GM15510 (cell line): ENCODE measurements around the gene RHEBL1.

Source experiments
- POLR2A ChIP-seq: IDR thresholded peaks from 3 replicates; pipeline ENCODE4 v1.6.1; 2011; ENCODE audit warnings: borderline replicate concordance; ENCODE audit not compliant: insufficient read length; ENCODE audit errors: extremely low read depth

RHEBL1 gene

GRCh38 chr12:49069507-49070346, at the start of gene RHEBL1:
TSS of gene RHEBL1 (minus strand) at chr12:49069979. CDS start at chr12:49069785, 194 bp downstream.
- peak; percentile 61 for TF ChIP-seq POLR2A

- no peak for TF ChIP-seq POLR2A
Measured at GRCh38 chr12:49111206-49111605, 41.4 kb upstream of the RHEBL1 start.

- TF ChIP-seq POLR2A: peak; percentile 67
Measured at GRCh38 chr12:49110464-49111155, 40.8 kb upstream of the RHEBL1 start, which contains the start of gene LMBR1L. TSS of gene LMBR1L (minus strand) at chr12:49110847. CDS start at chr12:49110555, 292 bp downstream.

- no peak for TF ChIP-seq POLR2A
Measured at GRCh38 chr12:49109641-49110463, 40.1 kb upstream of the RHEBL1 start.

- no peak for TF ChIP-seq POLR2A
Measured at GRCh38 chr12:49108958-49109404, 39.2 kb upstream of the RHEBL1 start.

GRCh38 chr12:49105504-49106084, 35.8 kb upstream of the RHEBL1 start:
- no peak for TF ChIP-seq POLR2A

- TF ChIP-seq POLR2A: no peak
Measured at GRCh38 chr12:49104822-49105221, 35.0 kb upstream of the RHEBL1 start.

GRCh38 chr12:49100380-49100779, 30.6 kb upstream of the RHEBL1 start:
- TF ChIP-seq POLR2A: no peak

GRCh38 chr12:49098703-49099102, 28.9 kb upstream of the RHEBL1 start:
- TF ChIP-seq POLR2A: no peak

- TF ChIP-seq POLR2A: no peak
Measured at GRCh38 chr12:49098035-49098451, 28.3 kb upstream of the RHEBL1 start.

- TF ChIP-seq POLR2A: no peak
Measured at GRCh38 chr12:49097381-49097780, 27.6 kb upstream of the RHEBL1 start.

GRCh38 chr12:49094975-49095365, 25.2 kb upstream of the RHEBL1 start:
- no peak for TF ChIP-seq POLR2A

GRCh38 chr12:49094160-49094974, 24.6 kb upstream of the RHEBL1 start, which contains the start of gene DHH:
TSS of gene DHH (minus strand) at chr12:49094801. CDS start at chr12:49094512, 289 bp downstream.
- TF ChIP-seq POLR2A: no peak
